ENCODE data around the gene AKT1S1. TPM values are rescaled to one million over a fixed set of nuclear protein-coding genes. Genes with fewer than 3 reads are reported as not detected.

AKT1S1 gene
- total RNA-seq, 2 experiments from 2014 or later, result 19.6 TPM

DNA sequence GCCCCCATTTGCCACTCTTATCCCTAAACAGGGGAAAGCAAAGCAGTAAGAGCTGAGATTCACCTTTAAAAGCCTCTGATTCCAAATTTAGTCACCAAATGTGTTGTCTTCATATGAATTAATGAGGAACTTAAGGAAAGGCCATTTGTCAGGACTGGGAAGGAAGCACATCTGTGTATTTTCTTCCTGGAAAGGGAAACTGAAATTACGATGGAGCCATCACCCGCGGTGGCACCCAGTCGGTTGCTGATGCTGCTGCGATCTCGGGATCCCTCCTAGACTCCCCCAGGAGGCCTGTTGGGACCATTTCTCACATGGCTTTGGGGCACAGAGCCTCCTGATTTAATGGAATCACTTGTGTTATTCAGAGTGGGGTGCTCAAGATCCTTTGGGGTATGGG, 27.0 kb upstream of the AKT1S1 start:
- intact Hi-C loops (cut with micrococcal nuclease), result no loop called here
- H3K27ac Mint-ChIP-seq, result peak overlapping the region; percentile 49
- H3K4me3 Mint-ChIP-seq, result no peak overlapping the region
- ChIA-PET CTCF (no interaction called here), POLR2A (no interaction called here)
- H3K4me1 Mint-ChIP-seq (ENCODE audit: low read depth), result peaks cover 49% of the 10 kb centered on the region
- peaks cover 33% of the 10 kb centered on the region for H3K36me3 Mint-ChIP-seq
- H3K27me3 Mint-ChIP-seq, result no peaks in the 10 kb centered on the region
- DNase-seq, result no peak
- H3K9me3 Mint-ChIP-seq, result no peaks in the 10 kb centered on the region

DNA sequence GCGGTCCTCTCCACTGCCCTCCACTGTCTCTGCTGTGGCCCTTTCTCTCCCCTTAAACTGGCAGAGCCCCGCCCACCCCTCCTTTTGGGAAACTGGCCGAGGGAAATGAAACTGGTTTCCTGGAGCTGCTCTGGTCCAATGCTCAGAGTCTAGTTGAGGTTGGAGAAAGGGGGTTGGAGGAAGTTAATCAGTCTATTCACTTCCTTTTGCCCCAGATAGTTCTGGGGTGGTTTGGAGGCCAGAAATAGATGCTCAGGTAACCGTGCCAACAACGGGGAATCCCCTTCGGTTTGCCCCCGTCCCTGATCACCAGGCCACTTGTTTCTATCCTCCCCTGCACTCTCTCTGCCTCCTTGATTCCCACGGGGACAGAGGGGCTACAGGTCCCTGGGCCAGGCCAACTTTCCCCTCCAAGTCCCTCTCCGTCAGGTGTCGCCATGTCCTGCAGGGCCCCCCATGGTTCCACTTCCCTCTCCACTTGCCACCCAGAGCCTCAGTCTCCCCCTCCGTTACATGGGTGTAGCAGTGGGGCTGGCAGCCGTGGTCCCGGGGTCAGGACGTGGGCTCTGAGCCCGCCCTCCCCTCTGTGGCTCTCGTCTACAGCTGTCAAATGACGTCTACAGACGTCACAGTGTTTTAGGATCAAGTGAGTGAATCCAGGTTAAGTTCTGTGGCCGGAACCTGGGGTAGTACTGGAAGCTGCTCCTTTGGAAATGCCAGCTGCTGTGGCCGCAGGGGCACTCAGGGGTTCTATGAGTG, 19.9 kb upstream of the AKT1S1 start, which contains the start of gene IL4I1:
IL4I1 (minus strand) TSS at position 25 of the 759 bp plus-strand sequence. CDS start 727 bp downstream, outside the sequence.
- POLR2A ChIA-PET, result interaction anchor here (1.0 to 7.2 kb wide), 8 partner anchors 10 to 257 kb away, joined by 4 to 77 read pairs (median 6); partner anchors contain the start of genes AKT1S1, ATF5, NUP62 and TBC1D17
- CTCF ChIA-PET, result interaction anchor here (1.0 to 1.4 kb wide), 2 partner anchors 15 to 345 kb away, joined by 3 to 14 read pairs; no protein-coding TSS in a partner anchor
- intact Hi-C loops (cut with micrococcal nuclease), result loop anchor here (1.0 to 2.0 kb wide), 5 partner anchors 14 to 46 kb away; partner anchors contain the start of genes AKT1S1, ATF5, NUP62 and PTOV1
- Mint-ChIP-seq H3K9me3 (no peaks in the 10 kb centered on the region), H3K27me3 (no peaks in the 10 kb centered on the region), H3K27ac (peak within 1 kb of the TSS; percentile 100), H3K4me1 (ENCODE audit: low read depth) (peaks cover 62% of the 10 kb centered on the region), H3K36me3 (peaks cover 33% of the 10 kb centered on the region), H3K4me3 (peak within 1 kb of the TSS; percentile 87)
- DNase-seq, result peak; percentile 87

DNA sequence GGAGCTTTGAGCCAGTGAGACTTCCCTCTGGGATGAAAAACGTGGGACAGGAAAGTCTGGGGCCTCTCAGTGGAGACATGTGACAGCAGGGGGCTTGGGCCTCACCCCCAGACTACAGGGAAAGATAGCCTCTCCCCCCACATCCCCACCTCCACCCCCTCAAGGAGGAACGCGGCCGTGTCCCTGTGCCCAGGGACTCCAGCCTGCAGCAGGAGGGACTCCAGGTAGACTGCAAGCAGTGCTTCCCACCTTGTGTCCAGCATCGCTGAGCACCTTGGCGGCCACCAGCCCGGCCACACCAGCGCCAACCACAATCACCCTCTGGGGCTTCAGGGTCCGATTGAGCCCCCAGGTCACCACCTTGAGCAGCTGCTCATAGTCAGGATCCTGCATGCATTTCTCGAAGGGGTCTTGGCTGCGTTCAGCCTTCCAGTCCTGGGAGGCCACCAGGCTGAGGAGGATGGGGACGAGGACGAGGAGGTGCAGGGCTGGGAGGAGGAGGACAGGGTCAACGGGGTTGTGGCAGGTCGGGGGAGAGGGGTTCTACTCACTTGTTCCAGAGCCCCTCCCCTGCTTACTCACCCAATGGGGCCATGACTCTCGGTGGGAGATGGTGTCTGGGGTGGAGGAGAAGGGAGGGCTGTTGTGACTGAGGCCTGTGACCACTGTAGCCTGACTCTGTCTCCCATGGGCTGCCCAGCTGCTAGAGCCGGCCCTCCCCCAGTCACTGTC, 18.6 kb upstream of the AKT1S1 start:
- H3K27me3 Mint-ChIP-seq, result no peaks in the 10 kb centered on the region
- peaks cover 43% of the 10 kb centered on the region for H3K36me3 Mint-ChIP-seq
- CTCF ChIA-PET, result interaction anchor here (1.3 to 2.8 kb wide), 2 partner anchors 16 to 26 kb away, joined by 3 to 15 read pairs; no protein-coding TSS in a partner anchor
- peak; percentile 83 for DNase-seq
- peak overlapping the region; percentile 87 for H3K4me3 Mint-ChIP-seq
- H3K9me3 Mint-ChIP-seq, result no peaks in the 10 kb centered on the region
- intact Hi-C loops (cut with micrococcal nuclease), result loop anchor here (2.0 kb wide), 1 partner anchor 45 kb away; the partner anchor contains the start of gene PTOV1
- H3K27ac Mint-ChIP-seq, result peak overlapping the region; percentile 100
- peaks cover 71% of the 10 kb centered on the region for H3K4me1 Mint-ChIP-seq (ENCODE audit: low read depth)
- POLR2A ChIA-PET, result interaction anchor here (0.6 to 7.2 kb wide), 7 partner anchors 13 to 1430 kb away, joined by 5 to 77 read pairs (median 7); partner anchors contain the start of genes AKT1S1, ATF5, NUP62 and TBC1D17

DNA sequence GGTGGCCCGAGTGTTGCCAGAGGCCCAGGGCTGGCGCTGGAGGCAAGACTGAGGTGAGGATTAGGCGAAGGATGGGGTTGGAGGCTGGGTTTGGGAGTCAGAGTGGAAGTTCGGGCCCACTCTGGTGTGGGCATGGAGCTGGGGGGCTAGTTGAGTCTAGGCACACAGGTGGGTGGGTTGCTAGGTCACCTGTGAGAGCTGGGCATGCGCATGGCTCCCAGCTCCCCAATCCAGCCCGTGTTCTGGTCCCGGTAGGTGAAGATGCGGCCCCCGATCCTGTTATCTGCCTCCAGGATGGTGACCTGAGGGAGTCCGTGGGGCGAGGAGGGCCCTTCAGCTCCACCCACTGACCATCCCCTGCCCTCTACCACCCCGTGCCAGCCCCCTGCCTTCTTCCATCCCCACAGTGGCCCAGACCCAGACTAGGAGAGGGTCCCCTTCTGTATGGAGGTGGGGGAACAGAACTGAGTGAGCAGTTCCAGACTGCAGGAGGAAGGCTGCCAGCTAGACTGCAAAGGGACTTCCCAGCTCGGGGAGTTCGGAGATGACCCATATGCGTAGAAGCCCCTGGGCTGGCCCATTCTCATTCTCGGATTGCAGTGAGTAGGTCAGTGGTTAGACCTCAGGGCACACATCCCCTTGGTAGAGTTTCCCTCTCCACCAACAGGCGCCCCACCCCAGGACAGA, 17.9 kb upstream of the AKT1S1 start:
- no peaks in the 10 kb centered on the region for H3K27me3 Mint-ChIP-seq
- POLR2A ChIA-PET, result interaction anchor here (0.6 to 7.2 kb wide), 7 partner anchors 13 to 1430 kb away, joined by 3 to 77 read pairs (median 7); partner anchors contain the start of genes AKT1S1, ALDH16A1, ATF5 and NUP62
- CTCF ChIA-PET, result interaction anchor here (1.2 to 2.8 kb wide), 4 partner anchors 16 to 90 kb away, joined by 3 to 15 read pairs (median 5); no protein-coding TSS in a partner anchor
- peak overlapping the region; percentile 100 for H3K27ac Mint-ChIP-seq
- H3K4me1 Mint-ChIP-seq (ENCODE audit: low read depth), result peaks cover 75% of the 10 kb centered on the region
- H3K4me3 Mint-ChIP-seq, result peak overlapping the region; percentile 87
- H3K9me3 Mint-ChIP-seq, result no peaks in the 10 kb centered on the region
- H3K36me3 Mint-ChIP-seq, result peaks cover 47% of the 10 kb centered on the region
- peak; percentile 87 for DNase-seq
- intact Hi-C loops (cut with micrococcal nuclease), result no loop called here

DNA sequence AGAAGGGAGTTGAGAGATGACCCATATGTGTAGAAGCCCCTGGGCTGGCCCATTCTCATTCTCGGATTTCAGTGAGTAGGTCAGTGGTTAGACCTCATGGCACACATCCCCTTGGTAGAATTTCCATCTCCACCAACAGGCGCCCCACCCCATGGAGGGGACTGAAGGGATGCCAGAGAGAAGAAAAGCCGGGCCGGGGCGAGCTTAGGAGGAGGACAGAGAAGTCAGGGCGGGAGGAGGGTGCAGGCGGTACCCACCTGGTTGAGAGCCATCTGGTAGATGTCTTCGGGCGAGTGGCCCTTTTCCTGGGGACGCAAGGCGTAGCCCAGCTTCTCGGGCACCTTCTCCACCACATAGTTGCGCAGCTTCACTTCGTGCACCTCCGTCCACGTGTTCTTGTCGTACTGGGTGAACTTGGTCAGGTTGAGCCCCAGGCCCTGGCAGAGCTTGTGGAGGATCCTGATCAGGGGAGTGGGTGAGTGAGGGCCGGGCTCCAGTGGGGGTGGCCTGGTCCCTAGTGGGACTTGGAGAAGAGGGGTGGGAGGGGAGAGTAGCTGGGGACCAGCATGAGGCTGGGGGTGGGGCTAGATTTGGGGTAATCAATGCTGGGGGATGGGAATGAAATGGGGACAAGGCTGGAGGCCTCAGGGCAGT, 17.0 kb upstream of the AKT1S1 start:
- POLR2A ChIA-PET, result interaction anchor here (1.0 to 7.2 kb wide), 5 partner anchors 12 to 441 kb away, joined by 3 to 77 read pairs (median 7); partner anchors contain the start of genes ALDH16A1, ATF5 and NUP62
- H3K4me1 Mint-ChIP-seq (ENCODE audit: low read depth), result peaks cover 78% of the 10 kb centered on the region
- H3K27me3 Mint-ChIP-seq, result no peaks in the 10 kb centered on the region
- intact Hi-C loops (cut with micrococcal nuclease), result no loop called here
- H3K36me3 Mint-ChIP-seq, result peaks cover 55% of the 10 kb centered on the region
- peak overlapping the region; percentile 87 for H3K4me3 Mint-ChIP-seq
- H3K27ac Mint-ChIP-seq, result peak overlapping the region; percentile 100
- peak; percentile 49 for DNase-seq
- H3K9me3 Mint-ChIP-seq, result no peaks in the 10 kb centered on the region
- CTCF ChIA-PET, result interaction anchor here (1.2 to 2.8 kb wide), 3 partner anchors 17 to 90 kb away, joined by 4 to 15 read pairs (median 6); no protein-coding TSS in a partner anchor

DNA sequence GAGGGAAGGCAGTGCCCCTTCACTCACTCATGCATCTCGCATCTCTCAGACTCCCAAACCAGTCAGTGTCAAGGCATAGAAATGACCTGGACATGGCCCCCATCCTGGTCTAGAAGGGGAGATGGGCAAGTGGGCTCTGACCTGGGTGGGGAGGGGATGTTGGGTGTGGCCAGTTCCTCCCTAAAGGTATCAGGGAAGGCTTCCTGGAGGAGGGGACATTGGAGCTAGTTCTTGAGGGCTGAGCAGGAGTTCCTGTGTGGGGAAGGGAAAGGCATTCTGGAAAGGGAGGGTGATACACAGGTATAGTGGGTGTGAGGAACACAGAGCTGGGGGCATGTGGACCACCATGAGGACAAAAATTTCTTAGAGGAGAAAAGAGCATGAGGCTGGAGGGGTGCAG, 15.6 kb upstream of the AKT1S1 start:
- CTCF ChIA-PET, result no interaction called here
- no peak for DNase-seq
- H3K36me3 Mint-ChIP-seq, result peaks cover 63% of the 10 kb centered on the region
- POLR2A ChIA-PET, result interaction anchor here (5.9 to 7.2 kb wide), 2 partner anchors 19 to 36 kb away, joined by 62 to 77 read pairs; partner anchors contain the start of genes ATF5 and NUP62
- H3K27ac Mint-ChIP-seq, result peak overlapping the region; percentile 70
- no peaks in the 10 kb centered on the region for H3K27me3 Mint-ChIP-seq
- peaks cover 75% of the 10 kb centered on the region for H3K4me1 Mint-ChIP-seq (ENCODE audit: low read depth)
- intact Hi-C loops (cut with micrococcal nuclease), result no loop called here
- H3K4me3 Mint-ChIP-seq, result peak overlapping the region; percentile 52
- no peaks in the 10 kb centered on the region for H3K9me3 Mint-ChIP-seq

DNA sequence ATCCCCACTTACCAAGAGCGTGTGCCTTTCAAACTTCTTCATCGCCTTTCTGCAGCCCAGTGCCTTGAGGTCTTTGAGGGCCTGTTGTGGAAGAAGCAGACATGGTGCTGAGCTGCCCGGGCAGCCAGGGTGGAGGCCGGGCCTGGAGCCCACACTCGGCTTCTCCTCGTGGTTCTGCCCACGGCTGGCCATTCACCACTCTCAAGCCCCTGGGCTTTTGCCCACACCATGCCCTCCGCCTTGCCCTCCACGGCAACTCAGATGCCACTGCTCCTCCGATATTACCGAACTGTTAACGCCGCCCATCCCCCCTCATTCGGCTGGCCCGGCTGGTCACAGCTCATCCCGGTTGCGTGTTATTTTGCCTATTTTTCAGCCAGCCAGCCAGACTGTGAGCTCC, 14.2 kb upstream of the AKT1S1 start:
- H3K27me3 Mint-ChIP-seq, result no peaks in the 10 kb centered on the region
- H3K9me3 Mint-ChIP-seq, result no peaks in the 10 kb centered on the region
- peaks cover 63% of the 10 kb centered on the region for H3K36me3 Mint-ChIP-seq
- intact Hi-C loops (cut with micrococcal nuclease), result no loop called here
- CTCF ChIA-PET, result interaction anchor here (1.1 to 2.5 kb wide), 2 partner anchors 10 to 28 kb away, joined by 3 to 7 read pairs; no protein-coding TSS in a partner anchor
- peak overlapping the region; percentile 58 for H3K27ac Mint-ChIP-seq
- no peak overlapping the region for H3K4me3 Mint-ChIP-seq
- POLR2A ChIA-PET, result interaction anchor here (0.5 to 7.2 kb wide), 4 partner anchors 10 to 58 kb away, joined by 3 to 77 read pairs (median 3); no protein-coding TSS in a partner anchor
- no peak for DNase-seq
- peaks cover 62% of the 10 kb centered on the region for H3K4me1 Mint-ChIP-seq (ENCODE audit: low read depth)

DNA sequence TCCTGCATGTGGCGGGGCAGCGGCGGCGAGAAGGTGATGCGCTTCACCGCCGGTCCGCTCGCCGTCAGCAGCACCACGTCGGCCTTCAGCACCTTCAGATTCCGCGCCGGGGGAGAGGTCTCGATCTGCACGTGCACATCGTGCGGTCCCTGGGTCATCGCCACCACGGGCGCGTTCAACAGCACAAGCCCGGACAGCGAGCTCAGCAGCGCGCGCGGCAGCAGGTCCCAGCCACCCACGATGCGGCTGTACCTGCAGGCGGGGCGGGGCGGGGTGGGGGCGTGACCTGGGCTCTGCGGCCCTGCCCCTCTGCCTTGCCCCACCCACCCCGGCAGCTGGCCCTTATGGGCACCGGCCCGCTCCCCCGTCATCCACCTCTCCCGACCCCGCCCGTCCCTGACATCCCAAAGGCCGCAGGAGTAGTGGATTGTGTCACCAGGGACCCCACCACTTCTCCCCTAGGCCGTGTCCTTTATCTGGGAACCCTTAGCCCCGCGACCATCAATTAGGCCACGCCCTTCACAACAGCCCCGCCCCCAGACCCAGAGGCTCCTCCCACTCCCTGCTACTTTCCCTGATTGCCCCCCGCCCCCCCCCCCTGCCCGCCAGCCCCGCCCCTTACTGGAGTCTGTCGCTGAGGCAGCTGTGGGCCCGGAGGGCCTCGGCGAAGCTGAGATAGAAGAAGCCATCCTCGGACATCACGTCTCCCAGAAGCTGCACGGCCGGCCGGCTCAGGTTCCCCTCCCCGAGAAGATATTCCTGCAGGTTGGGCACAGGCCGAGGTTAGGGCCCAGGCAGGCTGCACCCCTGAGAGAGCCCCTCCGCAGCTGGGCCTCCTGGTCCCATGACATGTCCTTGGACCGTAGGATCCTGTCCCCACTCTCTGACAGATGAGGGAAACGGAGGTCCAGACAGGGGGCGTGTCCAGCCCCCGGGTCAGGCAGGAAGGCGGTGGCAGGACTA, 13.5 kb upstream of the AKT1S1 start:
- peaks cover 63% of the 10 kb centered on the region for H3K36me3 Mint-ChIP-seq
- CTCF ChIA-PET, result interaction anchor here (0.6 to 2.5 kb wide), 6 partner anchors 9 to 174 kb away, joined by 3 to 11 read pairs (median 4); partner anchors contain the start of genes AKT1S1 and TBC1D17
- H3K4me1 Mint-ChIP-seq (ENCODE audit: low read depth), result peaks cover 54% of the 10 kb centered on the region
- DNase-seq, result peak; percentile 83
- peak overlapping the region; percentile 69 for H3K4me3 Mint-ChIP-seq
- intact Hi-C loops (cut with micrococcal nuclease), result loop anchor here (1.0 kb wide), 2 partner anchors 12 to 93 kb away; no protein-coding TSS in a partner anchor
- peak overlapping the region; percentile 76 for H3K27ac Mint-ChIP-seq
- no peaks in the 10 kb centered on the region for H3K9me3 Mint-ChIP-seq
- no peaks in the 10 kb centered on the region for H3K27me3 Mint-ChIP-seq
- POLR2A ChIA-PET, result interaction anchor here (0.5 to 7.2 kb wide), 8 partner anchors 9 to 190 kb away, joined by 3 to 77 read pairs (median 3); partner anchors contain the start of genes AKT1S1, NUP62 and TBC1D17

DNA sequence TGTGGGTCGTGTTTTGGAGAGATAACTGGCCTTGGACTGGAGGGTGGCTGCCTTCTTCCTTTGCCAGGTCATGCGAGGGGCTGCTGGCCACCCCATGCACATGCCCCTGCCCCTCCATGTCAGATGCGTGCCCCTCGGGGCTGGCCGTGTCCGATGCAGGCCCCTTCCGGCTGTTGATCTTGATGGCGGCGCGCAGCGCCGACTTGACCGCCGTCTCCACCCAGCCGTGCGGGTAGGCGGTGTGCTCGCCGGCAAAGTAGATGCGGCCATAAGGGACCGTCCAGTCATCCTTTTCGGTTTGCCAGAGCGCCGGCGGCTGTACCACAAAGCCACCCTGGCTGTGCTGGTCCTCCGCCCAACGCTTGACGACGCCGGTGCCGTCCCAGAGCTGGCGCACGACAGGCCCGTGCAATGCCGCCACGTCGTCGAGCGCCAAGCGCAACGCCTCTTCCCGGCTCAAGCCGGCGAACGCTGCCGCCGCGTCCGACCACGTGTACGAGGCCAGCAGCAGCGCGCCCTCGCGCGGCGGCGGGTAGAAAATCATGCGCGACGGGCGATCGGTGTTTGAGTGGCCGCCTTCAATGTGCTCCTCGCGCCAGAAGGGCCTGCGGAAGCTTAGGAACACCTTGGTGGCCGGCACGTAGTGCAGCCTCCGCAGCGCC, 12.7 kb upstream of the AKT1S1 start:
- peak overlapping the region; percentile 76 for H3K27ac Mint-ChIP-seq
- H3K36me3 Mint-ChIP-seq, result peaks cover 62% of the 10 kb centered on the region
- H3K9me3 Mint-ChIP-seq, result no peaks in the 10 kb centered on the region
- ChIA-PET CTCF (interaction anchor here (0.8 to 2.5 kb wide), 5 partner anchors 9 to 38 kb away, joined by 4 to 11 read pairs (median 5); partner anchors contain the start of genes AKT1S1 and TBC1D17), POLR2A (interaction anchor here (0.6 to 1.2 kb wide), 6 partner anchors 13 to 40 kb away, joined by 3 to 6 read pairs (median 3); partner anchors contain the start of genes AKT1S1, NUP62 and TBC1D17)
- intact Hi-C loops (cut with micrococcal nuclease), result loop anchor here (1.0 kb wide), 2 partner anchors 12 to 93 kb away; no protein-coding TSS in a partner anchor
- DNase-seq, result peak; percentile 84
- H3K4me3 Mint-ChIP-seq, result peak overlapping the region; percentile 69
- no peaks in the 10 kb centered on the region for H3K27me3 Mint-ChIP-seq
- peaks cover 46% of the 10 kb centered on the region for H3K4me1 Mint-ChIP-seq (ENCODE audit: low read depth)

Data from activated CD4-positive, alpha-beta memory T cell treated with anti-CD3 and anti-CD28 coated beads for 36 hours (primary cell).